ENCODE data around the gene HS1BP3.

DNA sequence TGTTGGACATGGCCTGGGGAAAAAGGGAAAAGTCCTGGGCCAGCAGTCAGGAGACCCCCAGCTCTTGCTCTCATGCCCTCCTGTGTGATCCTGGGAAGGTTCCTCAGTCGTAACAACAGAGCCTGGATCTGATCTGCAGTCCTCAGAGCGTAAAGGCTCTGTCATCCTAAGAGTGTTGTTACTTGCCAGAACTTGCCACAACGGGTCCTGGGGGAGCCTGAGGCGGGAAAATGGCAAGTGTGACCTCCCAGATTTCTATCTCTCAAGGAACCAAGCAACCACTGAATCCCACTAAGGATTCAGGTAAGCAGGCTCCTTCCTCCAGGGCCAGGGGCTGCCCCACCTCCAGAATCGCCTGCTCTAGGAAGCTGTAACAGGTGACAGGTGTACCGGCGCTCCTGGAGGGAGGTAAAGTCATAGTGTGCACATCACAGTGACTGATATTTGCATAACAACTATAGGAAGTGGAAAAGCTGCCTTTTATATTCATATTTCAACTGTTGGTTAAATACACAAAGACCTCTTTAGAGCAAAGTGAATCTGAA, 18.4 kb downstream of the HS1BP3 start:
- no peak for TF ChIP-seq POLR2AphosphoS5 (IDR thresholded peaks at IDR 0.05)
- TF ChIP-seq, protein P1, sequence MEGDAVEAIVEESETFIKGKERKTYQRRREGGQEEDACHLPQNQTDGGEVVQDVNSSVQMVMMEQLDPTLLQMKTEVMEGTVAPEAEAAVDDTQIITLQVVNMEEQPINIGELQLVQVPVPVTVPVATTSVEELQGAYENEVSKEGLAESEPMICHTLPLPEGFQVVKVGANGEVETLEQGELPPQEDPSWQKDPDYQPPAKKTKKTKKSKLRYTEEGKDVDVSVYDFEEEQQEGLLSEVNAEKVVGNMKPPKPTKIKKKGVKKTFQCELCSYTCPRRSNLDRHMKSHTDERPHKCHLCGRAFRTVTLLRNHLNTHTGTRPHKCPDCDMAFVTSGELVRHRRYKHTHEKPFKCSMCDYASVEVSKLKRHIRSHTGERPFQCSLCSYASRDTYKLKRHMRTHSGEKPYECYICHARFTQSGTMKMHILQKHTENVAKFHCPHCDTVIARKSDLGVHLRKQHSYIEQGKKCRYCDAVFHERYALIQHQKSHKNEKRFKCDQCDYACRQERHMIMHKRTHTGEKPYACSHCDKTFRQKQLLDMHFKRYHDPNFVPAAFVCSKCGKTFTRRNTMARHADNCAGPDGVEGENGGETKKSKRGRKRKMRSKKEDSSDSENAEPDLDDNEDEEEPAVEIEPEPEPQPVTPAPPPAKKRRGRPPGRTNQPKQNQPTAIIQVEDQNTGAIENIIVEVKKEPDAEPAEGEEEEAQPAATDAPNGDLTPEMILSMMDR (IDR thresholded peaks at IDR 0.05 in 8 of 11, conservative IDR thresholded peaks at IDR 0.05 in 3 of 11) = no peak

All from spleen (tissue), 7 donors.